Measurements from ENCODE around the gene COPS9. TPM values are rescaled to one million over a fixed set of nuclear protein-coding genes. Genes with fewer than 3 reads are reported as not detected.

COPS9 gene
- total RNA-seq, 2 experiments from 2014 or later: 46.7 to 48.5 TPM

DNA sequence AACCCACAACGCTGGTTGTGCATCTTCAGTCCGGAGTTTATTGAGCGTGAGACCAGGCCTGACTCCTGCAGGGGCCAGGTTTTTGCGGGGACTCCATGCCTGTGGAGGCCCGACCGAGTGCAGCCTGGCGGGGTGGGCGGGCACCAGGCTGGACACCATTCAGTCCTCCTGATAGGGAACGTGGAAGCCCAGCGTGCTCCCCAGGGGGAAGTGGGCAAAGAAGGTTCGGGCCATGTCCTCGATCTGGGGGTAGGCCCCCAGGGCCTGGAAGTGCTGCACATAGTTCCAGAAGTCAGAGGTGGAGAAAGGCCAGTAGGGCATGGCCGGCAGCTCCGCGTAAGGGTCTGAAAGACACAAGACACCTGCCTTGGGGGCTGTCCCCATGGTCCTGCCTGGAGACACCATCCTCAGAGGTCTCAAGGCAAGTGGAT lies 2.9 kb upstream of the COPS9 start:
- DNase-seq (peak in 1 of 14 experiments; percentile 29), ATAC-seq (ENCODE audit: poor library complexity) (no peak)
- no peak overlapping the region for H3K27ac Mint-ChIP-seq
- TF ChIP-seq, protein P1, sequence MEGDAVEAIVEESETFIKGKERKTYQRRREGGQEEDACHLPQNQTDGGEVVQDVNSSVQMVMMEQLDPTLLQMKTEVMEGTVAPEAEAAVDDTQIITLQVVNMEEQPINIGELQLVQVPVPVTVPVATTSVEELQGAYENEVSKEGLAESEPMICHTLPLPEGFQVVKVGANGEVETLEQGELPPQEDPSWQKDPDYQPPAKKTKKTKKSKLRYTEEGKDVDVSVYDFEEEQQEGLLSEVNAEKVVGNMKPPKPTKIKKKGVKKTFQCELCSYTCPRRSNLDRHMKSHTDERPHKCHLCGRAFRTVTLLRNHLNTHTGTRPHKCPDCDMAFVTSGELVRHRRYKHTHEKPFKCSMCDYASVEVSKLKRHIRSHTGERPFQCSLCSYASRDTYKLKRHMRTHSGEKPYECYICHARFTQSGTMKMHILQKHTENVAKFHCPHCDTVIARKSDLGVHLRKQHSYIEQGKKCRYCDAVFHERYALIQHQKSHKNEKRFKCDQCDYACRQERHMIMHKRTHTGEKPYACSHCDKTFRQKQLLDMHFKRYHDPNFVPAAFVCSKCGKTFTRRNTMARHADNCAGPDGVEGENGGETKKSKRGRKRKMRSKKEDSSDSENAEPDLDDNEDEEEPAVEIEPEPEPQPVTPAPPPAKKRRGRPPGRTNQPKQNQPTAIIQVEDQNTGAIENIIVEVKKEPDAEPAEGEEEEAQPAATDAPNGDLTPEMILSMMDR (IDR thresholded peaks at IDR 0.05): no peak
- Histone ChIP-seq H3K9me3 (ENCODE audit: control insufficient read depth in 1 of 2, insufficient read depth in 1 of 2, low read length in 2 of 2) (no peaks in the 10 kb centered on the region), H3K36me3 (ENCODE audit: insufficient read depth, low read length) (no peaks in the 10 kb centered on the region), H3K4me3 (ENCODE audit: low read length) (no peak overlapping the region), H3K27me3 (ENCODE audit: control insufficient read depth in 1 of 2, insufficient read depth in 2 of 2, low read length in 2 of 2) (peaks cover 6% of the 10 kb centered on the region in 2 experiments), H3K4me1 (ENCODE audit: insufficient read depth, low read length) (peaks cover 40% of the 10 kb centered on the region), H3K27ac (ENCODE audit: low read depth in 1 of 2, low read length in 2 of 2) (no peak overlapping the region)
- intact Hi-C loops (cut with DNase I, micrococcal nuclease): loop anchor here in 1 of 2 experiments (5.0 to 10.0 kb wide), 3 partner anchors 426 to 1714 kb away; partner anchors contain the start of genes ASB1, DUSP28, HDAC4 and RNPEPL1
- H3K4me1 Mint-ChIP-seq (ENCODE audit: low read depth): peaks cover 29% of the 10 kb centered on the region
- CTCF ChIA-PET: no interaction called here
- H3K27me3 Mint-ChIP-seq: peaks cover 4% of the 10 kb centered on the region
- POLR2A ChIA-PET: no interaction called here
- H3K9me3 Mint-ChIP-seq: no peaks in the 10 kb centered on the region
- no peak overlapping the region for H3K4me3 Mint-ChIP-seq
- peaks cover 22% of the 10 kb centered on the region for H3K36me3 Mint-ChIP-seq (ENCODE audit: low read depth)

DNA sequence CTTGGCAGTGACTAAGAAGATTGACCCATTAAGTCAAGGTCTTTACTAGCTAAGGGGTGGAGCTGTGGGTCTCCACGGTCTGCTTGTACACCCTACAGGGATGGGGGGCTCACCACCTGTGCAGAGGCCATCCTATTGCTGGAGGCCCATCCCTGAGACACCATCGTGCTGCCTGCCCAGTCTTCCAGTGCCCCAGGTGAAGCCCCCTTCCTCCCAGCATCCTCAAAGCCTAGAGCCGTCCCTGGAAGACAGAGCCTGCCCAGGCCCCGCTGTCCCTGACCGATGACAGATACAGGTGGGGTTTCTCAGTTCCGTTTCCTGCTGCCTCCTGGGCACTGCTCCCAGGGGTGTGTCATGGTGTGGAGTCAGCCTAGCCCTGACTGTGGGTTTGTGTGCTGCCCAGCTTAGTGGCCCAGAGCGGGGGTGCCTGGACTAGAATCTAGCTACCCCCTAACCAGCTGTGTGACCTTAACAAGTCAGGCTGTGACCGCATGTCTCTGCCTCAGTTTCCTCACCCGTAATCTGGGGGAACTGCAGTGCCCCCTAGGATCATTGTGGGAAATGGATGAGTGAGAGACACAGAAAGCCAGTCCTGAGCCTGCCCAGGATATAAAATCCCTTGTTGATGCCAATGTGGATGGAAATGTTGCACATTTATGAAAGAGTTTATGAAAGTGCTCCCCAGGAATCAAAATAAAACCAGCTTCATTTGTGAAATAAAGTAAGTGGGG lies 2.3 kb upstream of the COPS9 start:
- ChIA-PET CTCF (no interaction called here), POLR2A (no interaction called here)
- TF ChIP-seq, protein P1 (IDR thresholded peaks at IDR 0.05): no peak
- DNase-seq: no peak
- Mint-ChIP-seq H3K9me3 (no peaks in the 10 kb centered on the region), H3K27me3 (no peaks in the 10 kb centered on the region), H3K27ac (no peak overlapping the region), H3K36me3 (ENCODE audit: low read depth) (peaks cover 27% of the 10 kb centered on the region), H3K4me1 (ENCODE audit: low read depth) (peaks cover 33% of the 10 kb centered on the region), H3K4me3 (peak overlapping the region; percentile 68)
- peaks cover 4 to 6% of the 10 kb centered on the region in 2 experiments for H3K27me3 ChIP-seq (ENCODE audit: control insufficient read depth in 1 of 2, insufficient read depth in 2 of 2, low read length in 2 of 2)
- no peak overlapping the region for H3K27ac ChIP-seq (ENCODE audit: low read depth in 1 of 2, low read length in 2 of 2)
- ATAC-seq (ENCODE audit: poor library complexity): no peak
- H3K4me3 ChIP-seq (ENCODE audit: low read length): no peak overlapping the region
- H3K36me3 ChIP-seq (ENCODE audit: insufficient read depth, low read length): peaks cover 4% of the 10 kb centered on the region
- H3K9me3 ChIP-seq (ENCODE audit: control insufficient read depth in 1 of 2, insufficient read depth in 1 of 2, low read length in 2 of 2): no peaks in the 10 kb centered on the region
- intact Hi-C loops (cut with DNase I, micrococcal nuclease): loop anchor here in 1 of 2 experiments (5.0 to 10.0 kb wide), 3 partner anchors 426 to 1714 kb away; partner anchors contain the start of genes ASB1, DUSP28, HDAC4 and RNPEPL1
- H3K4me1 ChIP-seq (ENCODE audit: insufficient read depth, low read length): peaks cover 35% of the 10 kb centered on the region

DNA sequence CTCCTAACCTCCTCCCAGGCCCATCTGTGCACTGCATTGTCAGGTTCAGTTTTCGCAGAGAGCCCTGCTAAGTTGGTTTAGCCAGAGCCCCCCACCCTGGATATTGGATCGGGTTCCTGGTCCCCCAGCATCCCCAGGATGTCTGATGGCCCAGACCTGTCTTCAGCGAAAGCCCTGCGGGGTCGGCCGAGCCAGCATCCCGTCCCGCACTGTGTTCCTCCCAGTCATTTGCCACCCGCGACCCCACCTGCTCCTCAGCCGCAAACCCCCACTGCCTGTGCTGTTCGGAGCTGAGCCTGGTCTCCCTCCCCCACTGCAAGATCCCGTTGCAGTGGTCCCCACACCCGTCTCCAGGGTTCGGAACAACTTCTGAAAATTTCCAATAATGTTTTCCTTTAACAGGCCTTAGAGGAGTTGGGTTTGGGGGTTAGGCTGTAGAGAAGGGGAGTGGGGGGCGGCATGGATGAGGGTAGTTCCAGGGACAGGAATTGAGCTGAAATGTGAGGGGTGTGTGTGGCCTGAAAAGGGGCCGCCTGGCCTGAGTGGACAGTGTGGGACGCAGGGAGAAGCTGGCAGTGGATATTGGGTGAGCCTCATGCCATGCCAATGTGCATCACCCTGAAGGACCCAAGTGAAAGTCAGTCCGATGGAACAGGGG lies 1.6 kb upstream of the COPS9 start:
- intact Hi-C loops (cut with DNase I, micrococcal nuclease): loop anchor here in 1 of 2 experiments (5.0 to 10.0 kb wide), 3 partner anchors 427 to 1713 kb away; partner anchors contain the start of genes ASB1, DUSP28, HDAC4 and RNPEPL1

More for the DNA sequence above, 1.6 kb upstream of the COPS9 start:
- no peak for ATAC-seq (ENCODE audit: poor library complexity)
- Mint-ChIP-seq H3K9me3 (no peaks in the 10 kb centered on the region), H3K27ac (peak overlapping the region; percentile 71), H3K4me1 (ENCODE audit: low read depth) (peaks cover 33% of the 10 kb centered on the region), H3K27me3 (no peaks in the 10 kb centered on the region), H3K4me3 (peak overlapping the region; percentile 68), H3K36me3 (ENCODE audit: low read depth) (peaks cover 34% of the 10 kb centered on the region)
- TF ChIP-seq, protein P1 (IDR thresholded peaks at IDR 0.05): no peak
- Histone ChIP-seq H3K36me3 (ENCODE audit: insufficient read depth, low read length) (peaks cover 11% of the 10 kb centered on the region), H3K27me3 (ENCODE audit: control insufficient read depth in 1 of 2, insufficient read depth in 2 of 2, low read length in 2 of 2) (peaks cover 0 to 3% of the 10 kb centered on the region in 2 experiments), H3K27ac (ENCODE audit: low read depth in 1 of 2, low read length in 2 of 2) (no peak overlapping the region), H3K4me3 (ENCODE audit: low read length) (no peak overlapping the region), H3K9me3 (ENCODE audit: control insufficient read depth in 1 of 2, insufficient read depth in 1 of 2, low read length in 2 of 2) (no peaks in the 10 kb centered on the region), H3K4me1 (ENCODE audit: insufficient read depth, low read length) (peaks cover 33% of the 10 kb centered on the region)
- ChIA-PET POLR2A (no interaction called here), CTCF (no interaction called here)
- DNase-seq: peak in 1 of 14 experiments; percentile 32

Measured in CD4-positive, alpha-beta T cell (primary cell).